Measurements from ENCODE around the gene TARP.
"Not testable (repeated sequence)": the region's sequence is repeated elsewhere in the genome, so short reads cannot be mapped to it uniquely, and the experiment has no call there.

Gene TARP

DNA sequence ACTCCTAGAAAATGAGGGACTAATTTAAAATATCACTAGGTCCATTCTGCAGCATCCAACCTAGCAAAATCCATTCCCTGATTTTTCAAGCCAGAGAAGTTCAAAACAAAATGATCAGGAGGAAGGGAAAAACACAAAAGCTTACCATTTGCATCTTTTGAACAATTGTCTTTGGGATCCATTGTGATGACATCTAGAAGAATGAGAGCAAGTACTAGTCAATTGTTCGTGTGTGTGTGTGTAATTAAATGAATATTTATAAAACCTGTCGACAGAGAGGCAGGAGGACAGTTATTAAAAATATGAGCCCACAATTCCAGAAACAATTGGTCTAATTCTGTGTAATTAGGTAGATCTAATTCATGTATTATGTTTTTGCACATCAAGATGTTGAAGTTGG lies 11.4 kb downstream of the TARP start:
- not testable (repeated sequence) for H3K36me3 ChIP-seq (ENCODE audit: control insufficient read depth, insufficient read depth, low read length); H3K4me3 ChIP-seq (ENCODE audit: extremely low read depth, insufficient read depth, low read length, poor library complexity, severe bottlenecking); H3K9me3 ChIP-seq (ENCODE audit: control insufficient read depth, low read length); H3K27ac ChIP-seq (ENCODE audit: low read depth, low read length, severe bottlenecking); H3K4me1 ChIP-seq (ENCODE audit: control insufficient read depth, insufficient read depth, low read length, poor library complexity, severe bottlenecking)
- 100% methylated on average over 1 to 2 of the region's 2 CpGs for WGBS, 2 experiments (ENCODE audit: insufficient coverage in 2 of 2)

GRCh38 chr7:38261601-38262000 lies 11.8 kb downstream of the TARP start:
- 91 to 98% methylated on average over 5 to 10 of the region's 12 CpGs for WGBS, 2 experiments (ENCODE audit: insufficient coverage in 2 of 2)
- not testable (repeated sequence) for H3K4me1 ChIP-seq (ENCODE audit: control insufficient read depth, insufficient read depth, low read length, poor library complexity, severe bottlenecking); H3K27ac ChIP-seq (ENCODE audit: low read depth, low read length, severe bottlenecking); H3K4me3 ChIP-seq (ENCODE audit: extremely low read depth, insufficient read depth, low read length, poor library complexity, severe bottlenecking); H3K36me3 ChIP-seq (ENCODE audit: control insufficient read depth, insufficient read depth, low read length); H3K9me3 ChIP-seq (ENCODE audit: control insufficient read depth, low read length)

DNA sequence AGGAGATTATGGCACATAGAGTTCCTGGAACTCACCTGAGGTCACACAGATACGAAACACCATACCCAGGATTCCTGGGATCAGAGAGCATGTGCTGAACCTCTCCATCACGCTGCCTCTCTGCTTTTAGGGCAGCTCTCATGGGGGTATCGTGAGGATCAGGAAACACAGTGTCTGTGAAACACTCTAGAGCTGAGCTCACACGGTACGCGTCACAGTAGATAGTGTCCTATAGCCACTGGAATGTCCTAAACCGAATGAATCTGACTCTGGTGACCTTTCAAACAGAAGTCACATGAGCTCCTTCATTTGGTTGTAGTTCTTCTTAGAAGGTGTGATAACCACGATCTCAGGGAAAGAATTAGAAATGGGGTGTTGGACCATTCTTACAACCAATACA lies 14.3 kb downstream of the TARP start:
- WGBS, 2 experiments (ENCODE audit: insufficient coverage in 2 of 2): 88 to 95% methylated on average over 4 to 7 of the region's 8 CpGs
- not testable (repeated sequence) for H3K36me3 ChIP-seq (ENCODE audit: control insufficient read depth, insufficient read depth, low read length); H3K27ac ChIP-seq (ENCODE audit: low read depth, low read length, severe bottlenecking); H3K4me3 ChIP-seq (ENCODE audit: extremely low read depth, insufficient read depth, low read length, poor library complexity, severe bottlenecking); H3K9me3 ChIP-seq (ENCODE audit: control insufficient read depth, low read length); H3K4me1 ChIP-seq (ENCODE audit: control insufficient read depth, insufficient read depth, low read length, poor library complexity, severe bottlenecking)

GRCh38 chr7:38257350-38257677 lies 16.1 kb downstream of the TARP start:
- H3K4me1 ChIP-seq (ENCODE audit: control insufficient read depth, insufficient read depth, low read length, poor library complexity, severe bottlenecking): no peaks in the 10 kb centered on the region
- H3K27ac ChIP-seq (ENCODE audit: low read depth, low read length, severe bottlenecking): no peak overlapping the region
- no peaks in the 10 kb centered on the region for H3K9me3 ChIP-seq (ENCODE audit: control insufficient read depth, low read length)
- H3K4me3 ChIP-seq (ENCODE audit: extremely low read depth, insufficient read depth, low read length, poor library complexity, severe bottlenecking): no peak overlapping the region
- WGBS, 2 experiments (ENCODE audit: insufficient coverage in 2 of 2): 80% methylated on average over 1 of the region's 2 CpGs; no CpG with 5 or more reads in 1 of the 2 experiments
- no peaks in the 10 kb centered on the region for H3K36me3 ChIP-seq (ENCODE audit: control insufficient read depth, insufficient read depth, low read length)

GRCh38 chr7:38249849-38250248 lies 23.6 kb downstream of the TARP start:
- WGBS, 2 experiments (ENCODE audit: insufficient coverage in 2 of 2): 80% methylated on average over 1 of the region's 3 CpGs; no CpG with 5 or more reads in 1 of the 2 experiments
- H3K27ac ChIP-seq (ENCODE audit: low read depth, low read length, severe bottlenecking): not testable (repeated sequence)

GRCh38 chr7:38248069-38248567 lies 25.3 kb downstream of the TARP start:
- no peak overlapping the region for H3K4me3 ChIP-seq (ENCODE audit: extremely low read depth, insufficient read depth, low read length, poor library complexity, severe bottlenecking)
- WGBS, 2 experiments (ENCODE audit: insufficient coverage in 2 of 2): 90 to 97% methylated on average over 4 of the region's 5 CpGs
- H3K4me1 ChIP-seq (ENCODE audit: control insufficient read depth, insufficient read depth, low read length, poor library complexity, severe bottlenecking): no peaks in the 10 kb centered on the region
- no peaks in the 10 kb centered on the region for H3K9me3 ChIP-seq (ENCODE audit: control insufficient read depth, low read length)
- H3K36me3 ChIP-seq (ENCODE audit: control insufficient read depth, insufficient read depth, low read length): no peaks in the 10 kb centered on the region
- no peak overlapping the region for H3K27ac ChIP-seq (ENCODE audit: low read depth, low read length, severe bottlenecking)

More at GRCh38 chr7:38249849-38250248, 23.6 kb downstream of the TARP start:
- not testable (repeated sequence) for H3K4me3 ChIP-seq (ENCODE audit: extremely low read depth, insufficient read depth, low read length, poor library complexity, severe bottlenecking); H3K4me1 ChIP-seq (ENCODE audit: control insufficient read depth, insufficient read depth, low read length, poor library complexity, severe bottlenecking); H3K9me3 ChIP-seq (ENCODE audit: control insufficient read depth, low read length); H3K36me3 ChIP-seq (ENCODE audit: control insufficient read depth, insufficient read depth, low read length)

- no peak overlapping the region for H3K4me3 ChIP-seq (ENCODE audit: extremely low read depth, insufficient read depth, low read length, poor library complexity, severe bottlenecking)
- no peak overlapping the region for H3K27ac ChIP-seq (ENCODE audit: low read depth, low read length, severe bottlenecking)
- no peaks in the 10 kb centered on the region for H3K9me3 ChIP-seq (ENCODE audit: control insufficient read depth, low read length)
- no peaks in the 10 kb centered on the region for H3K4me1 ChIP-seq (ENCODE audit: control insufficient read depth, insufficient read depth, low read length, poor library complexity, severe bottlenecking)
- 100% methylated on average over 1 of the region's 3 CpGs; no CpG with 5 or more reads in 1 of the 2 experiments for WGBS, 2 experiments (ENCODE audit: insufficient coverage in 2 of 2)
- no peaks in the 10 kb centered on the region for H3K36me3 ChIP-seq (ENCODE audit: control insufficient read depth, insufficient read depth, low read length)
These were observed 27.9 kb downstream of the TARP start for GRCh38 chr7:38245409-38245977.

- H3K4me3 ChIP-seq (ENCODE audit: extremely low read depth, insufficient read depth, low read length, poor library complexity, severe bottlenecking): no peak overlapping the region
- no peaks in the 10 kb centered on the region for H3K4me1 ChIP-seq (ENCODE audit: control insufficient read depth, insufficient read depth, low read length, poor library complexity, severe bottlenecking)
- WGBS, 2 experiments (ENCODE audit: insufficient coverage in 2 of 2): 92 to 93% methylated on average over 10 to 12 of the region's 14 CpGs
- no peaks in the 10 kb centered on the region for H3K36me3 ChIP-seq (ENCODE audit: control insufficient read depth, insufficient read depth, low read length)
- H3K27ac ChIP-seq (ENCODE audit: low read depth, low read length, severe bottlenecking): no peak overlapping the region
- H3K9me3 ChIP-seq (ENCODE audit: control insufficient read depth, low read length): no peaks in the 10 kb centered on the region
These were observed 28.9 kb downstream of the TARP start for GRCh38 chr7:38244516-38244915.

DNA sequence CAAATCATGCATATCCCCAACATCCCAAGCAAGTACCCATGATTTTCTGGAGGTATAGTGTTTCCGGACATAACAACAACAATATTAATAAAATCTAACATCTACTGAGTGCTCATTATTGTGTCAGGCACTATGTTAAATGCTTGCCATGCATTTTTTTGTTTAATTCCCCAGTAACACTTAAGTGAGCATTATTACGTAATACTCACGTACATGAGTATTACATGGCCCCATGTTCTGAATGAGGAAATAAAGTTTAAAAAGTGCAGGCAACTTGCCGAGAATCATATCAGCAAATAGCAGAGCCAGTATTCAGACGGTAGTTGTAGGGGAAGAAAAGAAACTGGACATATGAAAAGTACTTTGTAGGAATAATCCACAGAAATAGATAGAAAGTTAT lies 30.1 kb downstream of the TARP start:
- H3K27ac ChIP-seq (ENCODE audit: low read depth, low read length, severe bottlenecking); H3K4me3 ChIP-seq (ENCODE audit: extremely low read depth, insufficient read depth, low read length, poor library complexity, severe bottlenecking); H3K9me3 ChIP-seq (ENCODE audit: control insufficient read depth, low read length); H3K4me1 ChIP-seq (ENCODE audit: control insufficient read depth, insufficient read depth, low read length, poor library complexity, severe bottlenecking); H3K36me3 ChIP-seq (ENCODE audit: control insufficient read depth, insufficient read depth, low read length): not testable (repeated sequence)
- WGBS, 2 experiments (ENCODE audit: insufficient coverage in 2 of 2): 86 to 88% methylated on average over 1 to 4 of the region's 5 CpGs

- no peak overlapping the region for H3K27ac ChIP-seq (ENCODE audit: low read depth, low read length, severe bottlenecking)
- no peaks in the 10 kb centered on the region for H3K36me3 ChIP-seq (ENCODE audit: control insufficient read depth, insufficient read depth, low read length)
- no peaks in the 10 kb centered on the region for H3K4me1 ChIP-seq (ENCODE audit: control insufficient read depth, insufficient read depth, low read length, poor library complexity, severe bottlenecking)
- H3K9me3 ChIP-seq (ENCODE audit: control insufficient read depth, low read length): no peaks in the 10 kb centered on the region
- no peak overlapping the region for H3K4me3 ChIP-seq (ENCODE audit: extremely low read depth, insufficient read depth, low read length, poor library complexity, severe bottlenecking)
- WGBS, 2 experiments (ENCODE audit: insufficient coverage in 2 of 2): 87 to 93% methylated on average over 5 to 6 of the region's 6 CpGs
These were observed 30.6 kb downstream of the TARP start for GRCh38 chr7:38242814-38243213.

DNA sequence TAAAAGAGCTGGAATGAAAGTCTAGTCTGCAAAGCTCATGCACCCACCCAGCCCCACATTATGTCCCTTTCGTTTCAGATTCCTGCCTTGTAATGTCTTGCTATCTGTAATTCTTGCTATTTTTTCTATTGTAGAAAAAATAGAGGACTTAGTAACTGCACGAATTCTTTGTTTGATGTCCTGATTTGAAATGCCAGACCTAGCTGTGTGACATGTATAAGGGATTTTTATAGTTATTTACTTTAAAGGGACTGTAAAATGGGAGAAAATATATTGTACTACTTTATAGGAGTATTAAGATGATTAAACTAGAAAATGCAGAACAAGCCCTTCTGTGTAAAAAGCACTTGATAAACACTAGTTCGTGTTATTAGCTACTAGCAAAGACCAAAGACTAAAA lies 32.4 kb downstream of the TARP start:
- no peak overlapping the region for H3K27ac ChIP-seq (ENCODE audit: low read depth, low read length, severe bottlenecking)
- no peaks in the 10 kb centered on the region for H3K4me1 ChIP-seq (ENCODE audit: control insufficient read depth, insufficient read depth, low read length, poor library complexity, severe bottlenecking)
- 83% methylated on average over 1 of the region's 3 CpGs; no CpG with 5 or more reads in 1 of the 2 experiments for WGBS, 2 experiments (ENCODE audit: insufficient coverage in 2 of 2)
- H3K9me3 ChIP-seq (ENCODE audit: control insufficient read depth, low read length): no peaks in the 10 kb centered on the region
- H3K4me3 ChIP-seq (ENCODE audit: extremely low read depth, insufficient read depth, low read length, poor library complexity, severe bottlenecking): no peak overlapping the region
- H3K36me3 ChIP-seq (ENCODE audit: control insufficient read depth, insufficient read depth, low read length): no peaks in the 10 kb centered on the region

All from mesodermal cell (in vitro differentiated cells).